ENCODE data around the gene ODAD4. TPM values are rescaled to one million over a fixed set of nuclear protein-coding genes. Genes with fewer than 3 reads are reported as not detected.

Gene ODAD4
- total RNA-seq, 1 experiment from 2014 or later = 0.98 TPM

- H3K4me3 ChIP-seq (replicated peaks in 1 of 2; ENCODE audit: low read depth in 1 of 2, low read length in 2 of 2) = no peak overlapping the region
- peaks cover 56 to 74% of the 10 kb centered on the region in 2 experiments for H3K36me3 ChIP-seq (ENCODE audit: control insufficient read depth in 1 of 2, insufficient read depth in 2 of 2, low read length in 2 of 2)
- peaks cover 21% of the 10 kb centered on the region; the same call in 1 of the 2 replicates for H4K20me1 ChIP-seq (ENCODE audit: insufficient read depth)
- H3K9me3 ChIP-seq (ENCODE audit: control insufficient read depth in 1 of 2, insufficient read depth in 1 of 2, low read depth in 1 of 2, low read length in 2 of 2) = no peaks in the 10 kb centered on the region
- H2AFZ ChIP-seq (ENCODE audit: low read depth, low read length, poor library complexity, severe bottlenecking) = no peak overlapping the region
- ChIA-PET POLR2A (interaction anchor here (0.8 kb wide), 1 partner anchor 16 kb away, joined by 3 read pairs; no protein-coding TSS in a partner anchor), RAD21 (ENCODE audit: low non-redundant PET in 1 of 2, low total read pairs in 2 of 2, uncharacterized antibody in 2 of 2, unreplicated experiment in 2 of 2) (no interaction called here), CTCF (no interaction called here)
- H3K9ac ChIP-seq (ENCODE audit: low read length) = no peak overlapping the region
- DNase-seq (ENCODE audit: low read depth, low spot score) (no peak), ATAC-seq (no peak)
- peaks cover 17 to 20% of the 10 kb centered on the region in 2 experiments for H3K4me1 ChIP-seq (ENCODE audit: control insufficient read depth in 1 of 2, insufficient read depth in 2 of 2, low read length in 2 of 2)
- H3K27ac ChIP-seq (ENCODE audit: low read depth, low read length) = no peak overlapping the region
- peaks cover 30% of the 10 kb centered on the region for H3K79me2 ChIP-seq (ENCODE audit: insufficient read depth, low read length)
- H3K9me2 ChIP-seq (ENCODE audit: insufficient read depth) = no peaks in the 10 kb centered on the region
- TF ChIP-seq EGR1 (IDR thresholded peaks at IDR 0.05; ENCODE audit: low read depth) (no peak), ELF1 (IDR thresholded peaks at IDR 0.05; ENCODE audit: borderline replicate concordance, low read depth) (no peak), RAD21 (IDR thresholded peaks at IDR 0.05; ENCODE audit: low read depth) (no peak), TCF7L2 (IDR thresholded peaks at IDR 0.05; ENCODE audit: borderline replicate concordance, extremely low read depth, insufficient read depth, insufficient read length) (no peak), CEBPB (IDR thresholded peaks at IDR 0.05; ENCODE audit: low read depth) (no peak), JUND (IDR thresholded peaks at IDR 0.05) (no peak), POLR2A (IDR thresholded peaks at IDR 0.05; ENCODE audit: borderline replicate concordance, extremely low read depth, insufficient read depth, insufficient read length) (no peak), SP1 (IDR thresholded peaks at IDR 0.05; ENCODE audit: low read depth) (no peak), CBX3 (IDR thresholded peaks at IDR 0.05; ENCODE audit: low read depth) (no peak), FOSL1 (IDR thresholded peaks at IDR 0.05; ENCODE audit: low read depth) (no peak)
- TF ChIP-seq, protein P1, sequence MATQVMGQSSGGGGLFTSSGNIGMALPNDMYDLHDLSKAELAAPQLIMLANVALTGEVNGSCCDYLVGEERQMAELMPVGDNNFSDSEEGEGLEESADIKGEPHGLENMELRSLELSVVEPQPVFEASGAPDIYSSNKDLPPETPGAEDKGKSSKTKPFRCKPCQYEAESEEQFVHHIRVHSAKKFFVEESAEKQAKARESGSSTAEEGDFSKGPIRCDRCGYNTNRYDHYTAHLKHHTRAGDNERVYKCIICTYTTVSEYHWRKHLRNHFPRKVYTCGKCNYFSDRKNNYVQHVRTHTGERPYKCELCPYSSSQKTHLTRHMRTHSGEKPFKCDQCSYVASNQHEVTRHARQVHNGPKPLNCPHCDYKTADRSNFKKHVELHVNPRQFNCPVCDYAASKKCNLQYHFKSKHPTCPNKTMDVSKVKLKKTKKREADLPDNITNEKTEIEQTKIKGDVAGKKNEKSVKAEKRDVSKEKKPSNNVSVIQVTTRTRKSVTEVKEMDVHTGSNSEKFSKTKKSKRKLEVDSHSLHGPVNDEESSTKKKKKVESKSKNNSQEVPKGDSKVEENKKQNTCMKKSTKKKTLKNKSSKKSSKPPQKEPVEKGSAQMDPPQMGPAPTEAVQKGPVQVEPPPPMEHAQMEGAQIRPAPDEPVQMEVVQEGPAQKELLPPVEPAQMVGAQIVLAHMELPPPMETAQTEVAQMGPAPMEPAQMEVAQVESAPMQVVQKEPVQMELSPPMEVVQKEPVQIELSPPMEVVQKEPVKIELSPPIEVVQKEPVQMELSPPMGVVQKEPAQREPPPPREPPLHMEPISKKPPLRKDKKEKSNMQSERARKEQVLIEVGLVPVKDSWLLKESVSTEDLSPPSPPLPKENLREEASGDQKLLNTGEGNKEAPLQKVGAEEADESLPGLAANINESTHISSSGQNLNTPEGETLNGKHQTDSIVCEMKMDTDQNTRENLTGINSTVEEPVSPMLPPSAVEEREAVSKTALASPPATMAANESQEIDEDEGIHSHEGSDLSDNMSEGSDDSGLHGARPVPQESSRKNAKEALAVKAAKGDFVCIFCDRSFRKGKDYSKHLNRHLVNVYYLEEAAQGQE (IDR thresholded peaks at IDR 0.05; ENCODE audit: low read depth) = no peak
- intact Hi-C loops (cut with micrococcal nuclease) = no loop called here
- H3K27me3 ChIP-seq (ENCODE audit: insufficient read depth, low read length) = no peaks in the 10 kb centered on the region
- no peak overlapping the region for H3K4me2 ChIP-seq (ENCODE audit: low read length)
- no TSS peak for BruUV-seq (replicated peaks)
These were observed 62.2 kb downstream of the ODAD4 start for GRCh38 chr17:41992576-41992975.
